HEK293T (cell line): ENCODE data around the gene BBS9.

Experiments
- BHLHE40 ChIP-seq: fragments of 450-650 bp; IDR thresholded peaks from 2 replicates; pipeline ENCODE4 v1.6.1; 2016; ENCODE audit warnings: mild to moderate bottlenecking, moderate library complexity, borderline replicate concordance
- FOXK2 ChIP-seq: fragments of 450-650 bp; IDR thresholded peaks from 2 replicates; pipeline ENCODE4 v1.6.1; 2016; ENCODE audit warnings: mild to moderate bottlenecking
- FOXM1 ChIP-seq: fragments of 450-650 bp; IDR thresholded peaks from 2 replicates; pipeline ENCODE4 v1.6.1; 2017; ENCODE audit warnings: mild to moderate bottlenecking, borderline replicate concordance
- HDGF ChIP-seq: fragments of 450-650 bp; IDR thresholded peaks from 2 replicates; pipeline ENCODE4 v1.6.1; 2017; ENCODE audit warnings: antibody characterized with exemption, borderline replicate concordance
- NFRKB ChIP-seq: fragments of 450-650 bp; IDR thresholded peaks from 2 replicates; pipeline ENCODE4 v1.6.1; 2016; ENCODE audit warnings: mild to moderate bottlenecking, moderate library complexity
- SP1 ChIP-seq: fragments of 450-650 bp; IDR thresholded peaks from 2 replicates; pipeline ENCODE4 v1.6.1; 2017
- SUZ12 ChIP-seq: fragments of 450-650 bp; IDR thresholded peaks from 2 replicates; pipeline ENCODE4 v1.6.1; 2016; ENCODE audit warnings: mild to moderate bottlenecking
- TARDBP ChIP-seq: fragments of 450-650 bp; IDR thresholded peaks from 2 replicates; pipeline ENCODE4 v1.6.1; 2016
- ZNF384 ChIP-seq: fragments of 450-650 bp; IDR thresholded peaks from 2 replicates; pipeline ENCODE4 v1.6.1; 2016
- TF ChIP-seq, protein P1 (sequence below): fragments of 450-650 bp; IDR thresholded peaks from 2 replicates; pipeline ENCODE4 v1.6.1; 2016

GRCh38 chr7:33128990-33129805 lies at the start of gene BBS9:
- TF ChIP-seq HDGF: no peak
- no peak for TF ChIP-seq BHLHE40
- TF ChIP-seq, protein P1, sequence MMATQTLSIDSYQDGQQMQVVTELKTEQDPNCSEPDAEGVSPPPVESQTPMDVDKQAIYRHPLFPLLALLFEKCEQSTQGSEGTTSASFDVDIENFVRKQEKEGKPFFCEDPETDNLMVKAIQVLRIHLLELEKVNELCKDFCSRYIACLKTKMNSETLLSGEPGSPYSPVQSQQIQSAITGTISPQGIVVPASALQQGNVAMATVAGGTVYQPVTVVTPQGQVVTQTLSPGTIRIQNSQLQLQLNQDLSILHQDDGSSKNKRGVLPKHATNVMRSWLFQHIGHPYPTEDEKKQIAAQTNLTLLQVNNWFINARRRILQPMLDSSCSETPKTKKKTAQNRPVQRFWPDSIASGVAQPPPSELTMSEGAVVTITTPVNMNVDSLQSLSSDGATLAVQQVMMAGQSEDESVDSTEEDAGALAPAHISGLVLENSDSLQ: no peak
- no peak for TF ChIP-seq FOXM1
- peak; percentile 71; the same call in 1 of the 2 replicates for TF ChIP-seq TARDBP
- TF ChIP-seq ZNF384: no peak
- no peak for TF ChIP-seq NFRKB
- no peak for TF ChIP-seq SUZ12
- no peak; the same call in 1 of the 2 replicates for TF ChIP-seq FOXK2
- TF ChIP-seq SP1: no peak
